Duodenal mucosa (tissue), 2 donors: Measurements from ENCODE around the gene DOCK1.
"Not testable (repeated sequence)": the region's sequence is repeated elsewhere in the genome, so short reads cannot be mapped to it uniquely, and the experiment has no call there.

Source experiments
- H3K27ac ChIP-seq: one replicate; pipeline ENCODE4 v1.7.0; 2013; ENCODE audit warnings: low read depth, low read length
- H3K27me3 ChIP-seq, 2 donors: one replicate each; pipeline ENCODE4 v1.7.0; 2013; ENCODE audit warnings: low read length in 2 of 2, control low read depth in 1 of 2; ENCODE audit not compliant: insufficient read depth in 2 of 2, control insufficient read depth in 1 of 2
- H3K36me3 ChIP-seq, 2 donors: one replicate each; pipeline ENCODE4 v1.7.0; 2013; ENCODE audit warnings: low read length in 2 of 2, control low read depth in 1 of 2; ENCODE audit not compliant: insufficient read depth in 2 of 2, control insufficient read depth in 1 of 2
- H3K4me1 ChIP-seq, 2 donors: one replicate each; pipeline ENCODE4 v1.7.0; 2013; ENCODE audit warnings: low read length in 2 of 2, control low read depth in 1 of 2; ENCODE audit not compliant: insufficient read depth in 2 of 2, control insufficient read depth in 1 of 2
- H3K4me3 ChIP-seq, 2 donors: one replicate each; pipeline ENCODE4 v1.7.0; 2013; ENCODE audit warnings: low read length in 2 of 2, low read depth in 1 of 2
- H3K9ac ChIP-seq, 2 donors: one replicate each; pipeline ENCODE4 v1.7.0; 2013; ENCODE audit warnings: low read length in 2 of 2, low read depth in 1 of 2
- H3K9me3 ChIP-seq, 2 donors: one replicate each; pipeline ENCODE4 v1.7.0; 2013; ENCODE audit warnings: low read length in 2 of 2, control low read depth in 1 of 2; ENCODE audit not compliant: control insufficient read depth in 1 of 2

DOCK1 gene

DNA sequence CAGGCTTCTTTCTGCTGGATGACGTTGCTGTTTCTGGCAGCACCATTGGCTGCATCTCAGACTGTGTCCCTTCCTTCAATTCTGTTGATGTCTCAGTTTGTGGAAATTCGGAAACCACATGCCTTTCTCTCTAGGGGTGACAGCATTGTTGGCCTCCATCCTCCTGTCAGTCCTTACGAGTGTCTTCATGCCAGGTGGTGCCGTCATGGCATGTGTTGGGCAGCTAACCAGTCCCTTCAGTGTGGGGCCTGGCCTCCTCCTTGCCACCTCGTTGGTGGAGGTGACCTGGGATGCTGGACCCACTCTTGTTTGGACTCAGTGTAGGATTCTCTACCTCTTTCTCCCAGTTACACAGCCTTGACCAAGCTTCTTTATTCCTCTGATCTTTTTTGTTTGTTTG, 402.8 kb downstream of the DOCK1 start:
- Histone ChIP-seq H3K36me3 (no peaks in the 10 kb centered on the region), H3K9ac (no peak overlapping the region), H3K4me3 (no peak overlapping the region), H3K27ac (no peak overlapping the region), H3K9me3 (no peaks in the 10 kb centered on the region), H3K4me1 (no peaks in the 10 kb centered on the region), H3K27me3 (no peaks in the 10 kb centered on the region)

DNA sequence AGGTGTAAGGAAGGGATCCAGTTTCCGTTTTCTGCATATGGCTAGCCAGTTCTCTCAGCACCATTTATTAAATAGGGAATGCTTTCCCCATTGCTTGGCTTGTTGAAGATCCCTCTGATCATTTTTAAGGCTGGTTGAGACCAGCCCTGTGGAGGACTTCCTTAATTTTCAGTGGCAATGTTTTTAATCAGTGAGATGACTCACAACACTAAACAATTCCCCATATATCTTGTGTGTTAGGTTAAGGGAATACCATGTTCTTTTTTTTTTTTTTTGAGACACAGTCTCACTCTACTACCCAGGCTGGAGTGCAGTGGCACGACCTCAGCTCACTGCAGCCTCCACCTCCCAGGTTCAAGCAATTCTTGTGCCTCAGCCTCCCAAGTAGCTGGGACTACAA, 404.4 kb downstream of the DOCK1 start:
- H3K36me3 ChIP-seq, H3K4me1 ChIP-seq, H3K9ac ChIP-seq, H3K9me3 ChIP-seq, H3K27me3 ChIP-seq, H3K27ac ChIP-seq, H3K4me3 ChIP-seq: not testable (repeated sequence)

DNA sequence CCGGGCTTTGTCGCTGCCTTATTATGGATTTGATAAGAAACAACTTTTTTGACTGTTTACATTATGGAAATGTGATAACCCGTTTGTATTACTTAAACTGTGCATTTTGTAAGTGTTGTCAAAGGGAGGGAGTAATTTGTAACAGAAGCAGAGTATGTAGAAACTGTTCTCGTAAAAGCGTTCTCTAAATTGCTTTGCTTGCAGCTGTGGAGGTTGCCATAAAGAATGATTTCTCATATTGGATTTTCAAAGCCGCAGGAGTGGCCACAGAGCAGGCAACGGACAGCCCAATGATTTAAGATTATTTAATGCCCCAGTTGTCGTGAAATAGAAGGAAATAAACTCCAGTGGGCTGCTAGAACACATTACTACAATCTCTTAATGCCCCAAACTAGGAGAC, 405.2 kb downstream of the DOCK1 start:
- Histone ChIP-seq H3K27ac (no peak overlapping the region), H3K9me3 (no peaks in the 10 kb centered on the region), H3K4me1 (no peaks in the 10 kb centered on the region), H3K9ac (no peak overlapping the region), H3K36me3 (no peaks in the 10 kb centered on the region), H3K4me3 (no peak overlapping the region), H3K27me3 (no peaks in the 10 kb centered on the region)

DNA sequence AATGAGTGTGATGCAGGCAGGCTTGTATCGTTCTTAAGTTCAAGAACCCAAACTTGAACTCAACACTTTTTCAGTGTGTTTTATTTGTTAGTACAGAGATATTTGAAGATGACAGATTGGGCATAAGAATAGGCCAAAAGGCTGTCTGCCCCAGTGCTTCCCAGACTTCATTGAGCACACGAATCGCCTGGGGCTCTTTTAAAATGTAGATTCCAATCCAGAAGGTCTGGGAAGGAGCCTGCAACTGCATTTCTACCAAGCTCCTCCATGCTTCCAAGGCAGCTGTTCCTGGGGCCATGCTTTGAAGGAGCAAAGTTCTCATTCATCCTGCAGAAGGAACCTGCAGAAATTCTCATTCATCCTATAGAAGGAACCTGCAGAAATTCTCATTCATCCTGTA, 405.7 kb downstream of the DOCK1 start:
- Histone ChIP-seq H3K9ac (no peak overlapping the region), H3K4me1 (no peaks in the 10 kb centered on the region), H3K4me3 (no peak overlapping the region), H3K27ac (no peak overlapping the region), H3K36me3 (no peaks in the 10 kb centered on the region), H3K9me3 (no peaks in the 10 kb centered on the region), H3K27me3 (no peaks in the 10 kb centered on the region)

DNA sequence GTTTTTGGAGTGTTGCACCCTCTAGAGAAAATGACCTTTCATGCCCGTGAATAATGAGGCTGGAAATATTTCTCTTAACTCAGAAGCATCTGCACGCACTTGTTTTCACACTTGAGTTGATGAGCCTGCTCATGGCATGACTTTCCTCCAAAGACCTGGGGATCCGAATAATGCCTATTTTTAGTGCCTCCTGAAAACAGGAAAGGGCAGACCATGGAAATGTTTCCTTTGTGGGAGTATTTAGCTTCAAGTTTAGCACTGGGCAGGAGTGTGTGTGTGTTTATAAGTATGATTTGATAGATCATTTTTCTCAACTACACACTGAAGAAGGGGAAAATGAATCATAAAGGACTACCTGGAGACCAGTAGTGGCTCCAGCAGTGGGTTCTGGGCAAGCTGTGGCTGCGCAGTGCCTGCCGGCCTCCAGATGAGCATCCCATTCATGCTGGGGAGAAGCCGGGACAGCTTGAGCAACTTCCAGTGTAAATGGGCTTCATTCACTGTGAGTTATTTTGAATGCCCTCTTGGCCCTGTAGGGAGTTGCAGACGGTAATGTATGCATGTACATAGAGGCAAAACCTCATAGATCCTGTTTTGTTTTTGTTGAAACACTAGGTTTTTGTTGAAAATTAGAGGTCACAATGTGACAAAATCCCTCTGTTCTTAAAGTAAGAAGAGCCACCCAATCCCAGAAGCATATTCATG, 408.9 kb downstream of the DOCK1 start:
- Histone ChIP-seq H3K4me3 (no peak overlapping the region), H3K4me1 (no peaks in the 10 kb centered on the region), H3K27me3 (no peaks in the 10 kb centered on the region), H3K36me3 (no peaks in the 10 kb centered on the region), H3K9me3 (no peaks in the 10 kb centered on the region), H3K27ac (no peak overlapping the region), H3K9ac (no peak overlapping the region)

DNA sequence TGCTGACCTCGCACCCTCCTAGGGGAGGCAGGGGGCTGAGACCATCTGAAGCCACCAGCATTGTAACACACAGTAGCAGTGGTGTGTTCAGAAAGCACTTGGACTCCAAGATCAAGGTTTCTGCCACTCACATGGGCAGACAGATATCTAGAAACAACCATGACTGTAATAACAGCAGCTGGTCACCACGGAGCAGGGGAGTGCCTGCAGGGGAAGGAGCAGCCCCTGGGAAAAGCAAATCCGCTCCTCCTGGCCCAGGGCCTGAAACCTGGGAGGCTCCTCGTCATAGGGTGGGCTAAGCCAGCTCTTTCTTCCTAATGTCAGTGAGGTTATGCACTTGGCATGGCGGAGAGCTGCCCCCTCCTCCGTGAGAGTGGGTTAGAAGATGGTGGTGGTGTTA, 409.6 kb downstream of the DOCK1 start:
- no peak overlapping the region for H3K9ac ChIP-seq
- H3K4me1 ChIP-seq = no peaks in the 10 kb centered on the region
- H3K9me3 ChIP-seq = no peaks in the 10 kb centered on the region
- no peaks in the 10 kb centered on the region for H3K36me3 ChIP-seq
- H3K27me3 ChIP-seq = no peaks in the 10 kb centered on the region
- H3K4me3 ChIP-seq = no peak overlapping the region
- no peak overlapping the region for H3K27ac ChIP-seq

DNA sequence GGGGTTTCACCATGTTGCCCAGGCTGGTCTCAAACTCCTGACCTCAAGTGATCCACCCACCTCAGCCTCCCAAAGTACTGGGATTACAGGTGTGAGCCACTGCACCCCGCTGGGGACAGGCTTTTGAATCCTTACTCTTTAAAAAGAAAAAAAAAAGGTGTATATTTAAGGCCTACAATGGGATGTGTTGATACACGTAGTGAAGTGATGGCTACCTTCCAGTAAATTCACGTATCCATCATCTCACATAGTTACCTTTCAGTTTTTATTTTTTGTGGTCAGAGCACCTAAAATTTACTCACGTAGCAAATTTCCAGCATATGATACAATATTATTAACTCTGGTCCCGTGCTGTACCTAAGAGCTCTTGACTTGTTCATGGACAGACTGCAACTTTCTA, 410.7 kb downstream of the DOCK1 start:
- Histone ChIP-seq H3K9ac (no peak overlapping the region), H3K36me3 (no peaks in the 10 kb centered on the region), H3K27me3 (no peaks in the 10 kb centered on the region), H3K27ac (no peak overlapping the region), H3K4me1 (no peaks in the 10 kb centered on the region), H3K4me3 (no peak overlapping the region), H3K9me3 (no peaks in the 10 kb centered on the region)

DNA sequence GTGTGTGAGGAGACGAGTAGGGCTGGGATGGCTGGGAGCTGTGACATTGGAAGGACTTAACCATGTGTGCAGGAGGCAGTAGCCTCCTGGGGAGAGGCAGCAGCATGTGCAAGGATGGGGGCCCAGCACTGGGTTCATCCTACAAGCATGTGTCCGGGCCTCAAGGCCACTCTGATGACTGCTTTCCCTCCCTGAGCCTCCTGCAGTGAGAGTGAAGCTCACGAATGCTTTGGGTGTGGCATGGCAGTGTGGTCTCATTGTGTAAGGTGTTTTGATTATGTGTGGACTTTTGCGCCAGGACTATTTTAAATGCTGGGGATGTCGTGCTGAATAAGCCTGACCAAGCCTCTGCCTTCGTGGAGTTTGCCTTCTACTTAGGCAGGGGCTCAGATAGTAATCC, 413.2 kb downstream of the DOCK1 start:
- H3K4me3 ChIP-seq = no peak overlapping the region
- no peaks in the 10 kb centered on the region for H3K36me3 ChIP-seq
- H3K9ac ChIP-seq = no peak overlapping the region
- no peaks in the 10 kb centered on the region for H3K4me1 ChIP-seq
- no peak overlapping the region for H3K27ac ChIP-seq
- H3K27me3 ChIP-seq = no peaks in the 10 kb centered on the region
- H3K9me3 ChIP-seq = no peaks in the 10 kb centered on the region

DNA sequence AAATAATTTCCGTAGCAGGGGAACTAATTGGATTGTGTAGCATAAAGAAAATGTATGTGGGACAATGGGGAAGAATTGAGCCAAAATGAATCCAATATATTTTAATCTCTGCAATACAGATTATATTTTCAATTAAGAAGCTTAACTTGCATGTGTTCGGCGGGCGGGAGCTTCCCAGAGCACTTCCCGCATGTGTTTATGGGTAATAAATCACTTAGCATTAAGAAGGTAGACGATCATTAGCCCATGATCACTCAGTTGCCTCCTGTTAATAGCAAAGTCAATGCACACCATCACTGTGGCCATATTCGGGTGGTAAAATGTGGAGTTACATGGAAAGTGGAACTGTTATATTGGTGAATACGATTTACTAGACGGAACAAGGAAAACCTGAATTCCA, 414.0 kb downstream of the DOCK1 start:
- no peak overlapping the region for H3K9ac ChIP-seq
- H3K27ac ChIP-seq = no peak overlapping the region
- no peaks in the 10 kb centered on the region for H3K27me3 ChIP-seq
- H3K4me1 ChIP-seq = no peaks in the 10 kb centered on the region
- H3K36me3 ChIP-seq = no peaks in the 10 kb centered on the region
- H3K9me3 ChIP-seq = no peaks in the 10 kb centered on the region
- H3K4me3 ChIP-seq = no peak overlapping the region

DNA sequence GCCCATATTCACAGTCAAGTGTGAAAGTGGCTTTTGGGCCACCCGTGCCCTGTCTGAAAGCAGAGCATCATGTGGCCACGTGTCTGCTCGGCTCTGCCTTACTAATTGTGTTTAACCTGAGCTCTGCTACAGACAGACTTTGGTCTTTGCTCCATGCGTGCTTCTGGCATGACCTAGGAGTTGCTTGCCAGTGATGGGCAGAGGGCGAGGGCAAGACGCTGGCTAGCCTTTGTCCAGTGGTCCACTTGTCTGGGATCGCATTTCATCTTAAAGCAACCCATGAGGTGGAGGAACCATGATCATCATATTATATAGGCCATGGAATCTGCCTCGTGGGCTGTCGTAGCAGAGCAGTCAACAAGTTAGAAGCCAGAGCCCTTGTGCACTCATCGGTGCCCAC, 414.5 kb downstream of the DOCK1 start:
- Histone ChIP-seq H3K4me1 (no peaks in the 10 kb centered on the region), H3K36me3 (no peaks in the 10 kb centered on the region), H3K4me3 (no peak overlapping the region), H3K27ac (no peak overlapping the region), H3K27me3 (no peaks in the 10 kb centered on the region), H3K9me3 (no peaks in the 10 kb centered on the region), H3K9ac (no peak overlapping the region)

DNA sequence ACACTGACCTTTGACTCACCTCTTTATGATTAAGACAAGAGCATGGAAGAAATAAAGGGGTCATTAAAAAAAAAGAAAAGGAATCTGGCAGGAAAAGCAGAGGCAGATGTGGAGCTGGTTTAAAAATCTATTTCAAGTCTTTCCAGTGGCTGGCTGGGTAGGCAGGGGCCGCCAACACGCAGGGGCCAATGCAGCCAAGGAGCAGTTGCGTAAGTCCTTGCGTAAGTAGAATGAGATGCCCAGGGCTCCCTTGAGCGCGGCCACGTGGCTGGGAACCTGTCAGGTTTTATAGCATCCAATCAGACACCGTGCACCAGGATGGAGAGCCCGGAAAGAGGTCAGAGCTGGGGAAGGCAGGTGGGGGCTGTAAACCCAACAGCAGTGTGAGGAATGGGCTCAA, 414.9 kb downstream of the DOCK1 start:
- Histone ChIP-seq H3K4me3 (no peak overlapping the region), H3K9me3 (no peaks in the 10 kb centered on the region), H3K27me3 (no peaks in the 10 kb centered on the region), H3K4me1 (no peaks in the 10 kb centered on the region), H3K27ac (no peak overlapping the region), H3K9ac (no peak overlapping the region), H3K36me3 (no peaks in the 10 kb centered on the region)
